22Rv1 (cell line): ENCODE data around the gene MAP4K1.

Experiments used
- CTCF ChIP-seq: fragments of 450-650 bp; IDR thresholded peaks from 2 replicates; pipeline ENCODE4 v1.5.1; 2017; ENCODE audit warnings: mild to moderate bottlenecking
- ZFX ChIP-seq: fragments of 450-650 bp; IDR thresholded peaks from 2 replicates; pipeline ENCODE4 v1.6.1; 2017; ENCODE audit warnings: antibody characterized with exemption, borderline replicate concordance

GRCh38 chr19:38615007-38615581 is 2.7 kb downstream of the MAP4K1 start:
- TF ChIP-seq CTCF (no peak), ZFX (no peak)
